ENCODE measurements around the gene OSBPL9. TPM values are rescaled to one million over a fixed set of nuclear protein-coding genes. Genes with fewer than 3 reads are reported as not detected.

Gene OSBPL9
- total RNA-seq, 1 experiment from 2014 or later = 52.6 TPM

DNA sequence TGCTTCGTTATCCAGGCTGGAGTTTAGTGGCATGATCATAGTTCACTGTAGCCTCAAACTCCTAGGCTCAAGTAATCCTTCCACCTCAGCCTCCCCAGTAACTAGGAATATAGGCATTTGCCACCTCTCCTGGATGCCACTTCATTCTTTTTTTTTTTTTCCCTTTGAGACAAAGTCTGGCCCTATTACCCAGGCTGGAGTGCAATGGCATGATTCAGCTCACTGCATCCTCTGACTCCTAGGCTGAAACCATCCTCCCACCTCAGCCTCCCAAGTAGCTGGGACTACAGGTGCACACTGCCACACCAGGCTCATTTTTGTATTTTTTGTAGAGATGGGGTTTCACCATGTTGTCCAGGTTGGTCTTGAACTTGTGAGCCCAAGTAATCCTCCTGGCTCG is 19.3 kb downstream of the OSBPL9 start:
- DNase-seq (ENCODE audit: low read depth, low spot score) (no peak), ATAC-seq (no peak)
- no peak overlapping the region for H2AFZ ChIP-seq (ENCODE audit: low read depth, low read length, poor library complexity, severe bottlenecking)
- no peaks in the 10 kb centered on the region for H3K9me3 ChIP-seq (ENCODE audit: control insufficient read depth in 1 of 2, insufficient read depth in 1 of 2, low read depth in 1 of 2, low read length in 2 of 2)
- POLR2A ChIA-PET = no interaction called here
- peak overlapping the region; percentile 73; the same call in 1 of the 2 replicates for H3K27ac ChIP-seq (ENCODE audit: low read depth, low read length)
- no peak overlapping the region for H3K4me3 ChIP-seq (replicated peaks in 1 of 2; ENCODE audit: low read depth in 1 of 2, low read length in 2 of 2)
- RAD21 ChIA-PET (ENCODE audit: low non-redundant PET in 1 of 2, low total read pairs in 2 of 2, uncharacterized antibody in 2 of 2, unreplicated experiment in 2 of 2) = no interaction called here
- no TSS peak for BruUV-seq (replicated peaks)
- no peaks in the 10 kb centered on the region for H3K9me2 ChIP-seq (ENCODE audit: insufficient read depth)
- H3K9ac ChIP-seq (ENCODE audit: low read length) = no peak overlapping the region
- H3K36me3 ChIP-seq (ENCODE audit: control insufficient read depth in 1 of 2, insufficient read depth in 2 of 2, low read length in 2 of 2) = no peaks in the 10 kb centered on the region
- intact Hi-C loops (cut with micrococcal nuclease) = no loop called here
- peak overlapping the region; percentile 77 for H3K4me2 ChIP-seq (ENCODE audit: low read length)
- H3K4me1 ChIP-seq (ENCODE audit: control insufficient read depth in 1 of 2, insufficient read depth in 2 of 2, low read length in 2 of 2) = peaks cover 43 to 65% of the 10 kb centered on the region in 2 experiments
- no peaks in the 10 kb centered on the region for H4K20me1 ChIP-seq (ENCODE audit: insufficient read depth)
- no peaks in the 10 kb centered on the region for H3K27me3 ChIP-seq (ENCODE audit: insufficient read depth, low read length)
- TF ChIP-seq, protein P1, sequence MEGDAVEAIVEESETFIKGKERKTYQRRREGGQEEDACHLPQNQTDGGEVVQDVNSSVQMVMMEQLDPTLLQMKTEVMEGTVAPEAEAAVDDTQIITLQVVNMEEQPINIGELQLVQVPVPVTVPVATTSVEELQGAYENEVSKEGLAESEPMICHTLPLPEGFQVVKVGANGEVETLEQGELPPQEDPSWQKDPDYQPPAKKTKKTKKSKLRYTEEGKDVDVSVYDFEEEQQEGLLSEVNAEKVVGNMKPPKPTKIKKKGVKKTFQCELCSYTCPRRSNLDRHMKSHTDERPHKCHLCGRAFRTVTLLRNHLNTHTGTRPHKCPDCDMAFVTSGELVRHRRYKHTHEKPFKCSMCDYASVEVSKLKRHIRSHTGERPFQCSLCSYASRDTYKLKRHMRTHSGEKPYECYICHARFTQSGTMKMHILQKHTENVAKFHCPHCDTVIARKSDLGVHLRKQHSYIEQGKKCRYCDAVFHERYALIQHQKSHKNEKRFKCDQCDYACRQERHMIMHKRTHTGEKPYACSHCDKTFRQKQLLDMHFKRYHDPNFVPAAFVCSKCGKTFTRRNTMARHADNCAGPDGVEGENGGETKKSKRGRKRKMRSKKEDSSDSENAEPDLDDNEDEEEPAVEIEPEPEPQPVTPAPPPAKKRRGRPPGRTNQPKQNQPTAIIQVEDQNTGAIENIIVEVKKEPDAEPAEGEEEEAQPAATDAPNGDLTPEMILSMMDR (IDR thresholded peaks at IDR 0.05 in 2 of 3, conservative IDR thresholded peaks at IDR 0.05 in 1 of 3; ENCODE audit: borderline replicate concordance in 1 of 3, insufficient read depth in 1 of 3, low read depth in 2 of 3, low read length in 2 of 3) = no peak
- TF ChIP-seq ELF1 (IDR thresholded peaks at IDR 0.05; ENCODE audit: borderline replicate concordance, low read depth) (no peak), SIN3A (IDR thresholded peaks at IDR 0.05; ENCODE audit: low read depth) (no peak), CEBPB (IDR thresholded peaks at IDR 0.05; ENCODE audit: low read depth) (no peak), EGR1 (IDR thresholded peaks at IDR 0.05; ENCODE audit: low read depth) (no peak), EZH2 (IDR thresholded peaks at IDR 0.05) (no peak), FOSL1 (IDR thresholded peaks at IDR 0.05; ENCODE audit: low read depth) (no peak), ZNF274 (IDR thresholded peaks at IDR 0.05; ENCODE audit: low read depth, low read length) (no peak)
- TF ChIP-seq, protein P2, sequence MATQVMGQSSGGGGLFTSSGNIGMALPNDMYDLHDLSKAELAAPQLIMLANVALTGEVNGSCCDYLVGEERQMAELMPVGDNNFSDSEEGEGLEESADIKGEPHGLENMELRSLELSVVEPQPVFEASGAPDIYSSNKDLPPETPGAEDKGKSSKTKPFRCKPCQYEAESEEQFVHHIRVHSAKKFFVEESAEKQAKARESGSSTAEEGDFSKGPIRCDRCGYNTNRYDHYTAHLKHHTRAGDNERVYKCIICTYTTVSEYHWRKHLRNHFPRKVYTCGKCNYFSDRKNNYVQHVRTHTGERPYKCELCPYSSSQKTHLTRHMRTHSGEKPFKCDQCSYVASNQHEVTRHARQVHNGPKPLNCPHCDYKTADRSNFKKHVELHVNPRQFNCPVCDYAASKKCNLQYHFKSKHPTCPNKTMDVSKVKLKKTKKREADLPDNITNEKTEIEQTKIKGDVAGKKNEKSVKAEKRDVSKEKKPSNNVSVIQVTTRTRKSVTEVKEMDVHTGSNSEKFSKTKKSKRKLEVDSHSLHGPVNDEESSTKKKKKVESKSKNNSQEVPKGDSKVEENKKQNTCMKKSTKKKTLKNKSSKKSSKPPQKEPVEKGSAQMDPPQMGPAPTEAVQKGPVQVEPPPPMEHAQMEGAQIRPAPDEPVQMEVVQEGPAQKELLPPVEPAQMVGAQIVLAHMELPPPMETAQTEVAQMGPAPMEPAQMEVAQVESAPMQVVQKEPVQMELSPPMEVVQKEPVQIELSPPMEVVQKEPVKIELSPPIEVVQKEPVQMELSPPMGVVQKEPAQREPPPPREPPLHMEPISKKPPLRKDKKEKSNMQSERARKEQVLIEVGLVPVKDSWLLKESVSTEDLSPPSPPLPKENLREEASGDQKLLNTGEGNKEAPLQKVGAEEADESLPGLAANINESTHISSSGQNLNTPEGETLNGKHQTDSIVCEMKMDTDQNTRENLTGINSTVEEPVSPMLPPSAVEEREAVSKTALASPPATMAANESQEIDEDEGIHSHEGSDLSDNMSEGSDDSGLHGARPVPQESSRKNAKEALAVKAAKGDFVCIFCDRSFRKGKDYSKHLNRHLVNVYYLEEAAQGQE (IDR thresholded peaks at IDR 0.05; ENCODE audit: low read depth) = no peak
- CTCF ChIA-PET = interaction anchor here (1.6 kb wide), 1 partner anchor 8 kb away, joined by 3 read pairs; no protein-coding TSS in a partner anchor
- H3K79me2 ChIP-seq (ENCODE audit: insufficient read depth, low read length) = peaks cover 53% of the 10 kb centered on the region
